Spleen (tissue), 7 donors: Measurements from ENCODE around the gene TSPAN9.

ENCODE experiments used
- POLR2A ChIP-seq, 3 donors: fragments of 450-650 bp; IDR thresholded peaks; one replicate each; pipeline ENCODE4 v1.5.1; 2017; ENCODE audit warnings: antibody characterized with exemption in 3 of 3, mild to moderate bottlenecking in 1 of 3
- TF ChIP-seq, protein P1 (sequence below), 11 experiments: fragments of 200-600 bp in 7 of 11; fragments of 450-650 bp in 4 of 11; sonication (generic) in 4 of 11; IDR thresholded peaks in 8 of 11; conservative IDR thresholded peaks in 3 of 11; 1 replicate in 7 of 11; 2 replicates in 4 of 11; pipeline versions ENCODE4 v1.4.0 to v1.8.0; 2016 to 2021; ENCODE audit warnings: antibody characterized with exemption in 11 of 11, inconsistent platforms in 4 of 11, mild to moderate bottlenecking in 1 of 11
- donor health status: DM: no; HTN: no; CAD: no; lungs with moderate emphysema.
- donor health status: DM: no; HTN: no; CAD: no.
- donor health status: DM: no; HTN: no; CAD: no.

DNA sequence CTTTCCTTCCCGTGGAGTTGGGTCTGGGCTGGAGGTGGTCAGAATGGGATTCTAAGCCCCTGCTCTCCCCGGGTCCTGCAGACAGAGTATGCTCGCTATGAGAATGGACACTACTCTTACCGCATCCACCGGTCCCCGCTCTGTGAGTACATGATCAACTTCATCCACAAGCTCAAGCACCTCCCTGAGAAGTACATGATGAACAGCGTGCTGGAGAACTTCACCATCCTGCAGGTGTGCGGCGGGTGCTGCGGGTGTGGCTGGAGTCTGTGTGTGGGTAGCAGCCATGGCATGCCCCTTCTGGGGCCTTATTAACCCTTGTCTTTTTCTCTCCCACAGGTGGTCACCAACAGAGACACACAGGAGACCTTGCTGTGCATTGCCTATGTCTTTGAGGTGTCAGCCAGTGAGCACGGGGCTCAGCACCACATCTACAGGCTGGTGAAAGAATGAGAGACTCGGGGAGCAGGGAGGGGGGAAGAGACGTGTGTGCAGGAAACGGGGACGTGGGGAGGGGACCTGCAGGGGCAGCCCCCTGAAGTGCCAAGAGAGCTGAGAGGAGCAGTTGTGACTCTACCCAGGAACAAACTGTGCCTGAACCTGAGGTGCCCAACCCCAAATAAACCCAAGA lies 37.0 kb upstream of the TSPAN9 start:
- no peak for TF ChIP-seq POLR2A (IDR thresholded peaks at IDR 0.05)
- TF ChIP-seq, protein P1, sequence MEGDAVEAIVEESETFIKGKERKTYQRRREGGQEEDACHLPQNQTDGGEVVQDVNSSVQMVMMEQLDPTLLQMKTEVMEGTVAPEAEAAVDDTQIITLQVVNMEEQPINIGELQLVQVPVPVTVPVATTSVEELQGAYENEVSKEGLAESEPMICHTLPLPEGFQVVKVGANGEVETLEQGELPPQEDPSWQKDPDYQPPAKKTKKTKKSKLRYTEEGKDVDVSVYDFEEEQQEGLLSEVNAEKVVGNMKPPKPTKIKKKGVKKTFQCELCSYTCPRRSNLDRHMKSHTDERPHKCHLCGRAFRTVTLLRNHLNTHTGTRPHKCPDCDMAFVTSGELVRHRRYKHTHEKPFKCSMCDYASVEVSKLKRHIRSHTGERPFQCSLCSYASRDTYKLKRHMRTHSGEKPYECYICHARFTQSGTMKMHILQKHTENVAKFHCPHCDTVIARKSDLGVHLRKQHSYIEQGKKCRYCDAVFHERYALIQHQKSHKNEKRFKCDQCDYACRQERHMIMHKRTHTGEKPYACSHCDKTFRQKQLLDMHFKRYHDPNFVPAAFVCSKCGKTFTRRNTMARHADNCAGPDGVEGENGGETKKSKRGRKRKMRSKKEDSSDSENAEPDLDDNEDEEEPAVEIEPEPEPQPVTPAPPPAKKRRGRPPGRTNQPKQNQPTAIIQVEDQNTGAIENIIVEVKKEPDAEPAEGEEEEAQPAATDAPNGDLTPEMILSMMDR (IDR thresholded peaks at IDR 0.05 in 8 of 11, conservative IDR thresholded peaks at IDR 0.05 in 3 of 11) = no peak
